AG10803 (cell line): ENCODE data around the gene DPP4.
"Not testable (repeated sequence)": the region's sequence is repeated elsewhere in the genome, so short reads cannot be mapped to it uniquely, and the experiment has no call there.

ENCODE experiments used
- DNase-seq: peaks from one replicate; pipeline ENCODE4 v3.0.0; 2010; ENCODE audit warnings: low read depth
- H3K4me3 ChIP-seq: 2 replicates; pipeline ENCODE4 v1.5.1; 2011; ENCODE audit warnings: mild to moderate bottlenecking, low read length, control low read depth
- CTCF ChIP-seq: conservative IDR thresholded peaks from 2 replicates; pipeline ENCODE4 v1.5.1; 2011; ENCODE audit warnings: mild to moderate bottlenecking, low read length, control low read depth, inconsistent platforms

DPP4 gene

GRCh38 chr2:162050513-162050961, 23.5 kb downstream of the DPP4 start:
- no peak for TF ChIP-seq CTCF
- no peak overlapping the region for H3K4me3 ChIP-seq
- DNase-seq, result no peak

GRCh38 chr2:162049089-162049488, 24.9 kb downstream of the DPP4 start:
- not testable (repeated sequence) for DNase-seq, H3K4me3 ChIP-seq

- no peak for DNase-seq
- no peak overlapping the region for H3K4me3 ChIP-seq
- TF ChIP-seq CTCF, result no peak
Measured at GRCh38 chr2:162044586-162044985, 29.4 kb downstream of the DPP4 start.

GRCh38 chr2:162043132-162043531, 30.9 kb downstream of the DPP4 start:
- H3K4me3 ChIP-seq, result no peak overlapping the region
- no peak for DNase-seq
- TF ChIP-seq CTCF, result no peak

- no peak for TF ChIP-seq CTCF
- no peak overlapping the region for H3K4me3 ChIP-seq
- DNase-seq, result peak; percentile 16
Measured at GRCh38 chr2:162041485-162041884, 32.5 kb downstream of the DPP4 start.

GRCh38 chr2:162038725-162039124, 35.3 kb downstream of the DPP4 start:
- TF ChIP-seq CTCF, result no peak

GRCh38 chr2:162037886-162038285, 36.1 kb downstream of the DPP4 start:
- no peak for DNase-seq
- no peak overlapping the region for H3K4me3 ChIP-seq
- TF ChIP-seq CTCF, result no peak

More at GRCh38 chr2:162038725-162039124, 35.3 kb downstream of the DPP4 start:
- DNase-seq, result no peak
- no peak overlapping the region for H3K4me3 ChIP-seq
